Measurements from ENCODE around the gene AMFR.

Gene AMFR

DNA sequence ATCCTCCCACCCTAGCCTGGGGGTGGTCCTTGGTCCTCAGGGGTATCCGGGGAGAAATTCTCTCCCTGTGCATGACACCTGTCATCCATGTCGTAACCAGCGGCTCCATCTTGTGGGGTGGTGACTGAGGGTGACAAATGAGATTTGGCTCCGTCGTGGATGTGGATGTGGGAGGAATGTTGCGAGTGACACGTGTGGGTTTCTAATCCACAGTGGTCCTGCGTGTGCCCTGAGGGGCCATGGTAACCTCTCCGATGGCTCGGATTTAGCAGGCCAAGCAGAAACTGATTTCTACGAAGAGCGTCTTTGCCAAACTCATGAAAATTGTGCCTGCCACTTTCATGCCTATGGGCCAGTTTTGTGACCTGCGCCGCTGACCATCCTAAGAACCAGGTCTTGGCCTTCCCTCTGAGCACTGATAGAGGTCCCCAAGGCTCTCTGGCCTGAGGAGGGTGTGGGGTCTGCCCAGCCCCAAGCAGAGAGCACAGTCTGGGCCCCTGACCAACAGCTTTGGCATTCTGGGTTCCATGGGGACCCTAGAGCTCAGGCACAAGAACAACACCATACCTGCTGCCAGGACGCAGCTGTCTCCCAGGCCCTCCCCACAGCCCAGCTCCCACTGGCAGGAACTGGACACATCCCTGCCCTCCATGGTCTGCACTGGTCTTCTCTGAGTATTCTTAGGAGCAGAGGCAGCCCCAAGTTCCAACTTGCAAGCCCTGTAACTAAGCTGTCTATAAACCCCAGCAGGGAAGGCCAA lies 79.0 kb downstream of the AMFR start:
- Histone ChIP-seq H3K4me3 (ENCODE audit: low read depth, low read length) (no peak overlapping the region), H3K9me3 (ENCODE audit: control insufficient read depth, insufficient read depth, low read length) (no peaks in the 10 kb centered on the region), H3K27ac (ENCODE audit: low read depth, low read length) (no peak overlapping the region), H3K27me3 (ENCODE audit: control insufficient read depth, insufficient read depth, low read length) (no peaks in the 10 kb centered on the region), H3K9ac (ENCODE audit: low read depth, low read length) (no peak overlapping the region), H3K36me3 (ENCODE audit: control insufficient read depth, insufficient read depth, low read length) (no peaks in the 10 kb centered on the region; the same call in 1 of the 2 replicates), H3K4me1 (ENCODE audit: control insufficient read depth, insufficient read depth, low read length) (no peaks in the 10 kb centered on the region)

DNA sequence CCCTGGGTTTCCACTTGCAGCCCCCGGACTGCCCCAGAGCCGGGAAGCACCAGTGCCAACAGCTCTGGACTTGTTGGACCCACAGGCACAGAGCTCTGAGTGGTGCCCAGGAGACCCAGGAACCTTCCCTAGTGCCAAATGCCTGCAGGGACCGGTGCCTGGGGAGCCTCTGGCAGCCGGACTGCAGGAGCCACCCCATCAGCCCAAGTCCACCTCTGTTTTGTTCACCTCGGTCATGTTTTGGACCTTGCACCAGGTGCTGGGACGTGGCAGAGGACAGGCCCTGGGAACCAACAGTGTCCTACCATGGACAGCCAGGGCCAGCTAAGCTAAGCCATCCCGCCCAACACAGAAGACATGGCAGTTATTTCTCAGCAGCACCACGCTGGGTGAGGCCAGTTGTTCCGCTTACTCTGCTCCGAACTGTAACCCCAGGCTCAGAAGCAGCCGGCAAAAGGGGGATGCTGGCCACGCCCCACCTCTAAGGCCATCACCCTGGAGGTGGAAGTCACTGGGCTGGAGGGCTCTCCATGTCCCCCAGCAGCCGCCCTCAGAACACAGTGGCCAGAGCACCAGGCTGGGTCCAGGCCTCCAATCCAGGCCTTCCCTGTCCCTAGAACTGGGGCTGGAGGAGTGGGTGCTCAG lies 79.8 kb downstream of the AMFR start:
- Histone ChIP-seq H3K9me3 (ENCODE audit: control insufficient read depth, insufficient read depth, low read length) (no peaks in the 10 kb centered on the region), H3K9ac (ENCODE audit: low read depth, low read length) (no peak overlapping the region), H3K36me3 (ENCODE audit: control insufficient read depth, insufficient read depth, low read length) (no peaks in the 10 kb centered on the region; the same call in 1 of the 2 replicates), H3K27ac (ENCODE audit: low read depth, low read length) (no peak overlapping the region), H3K4me1 (ENCODE audit: control insufficient read depth, insufficient read depth, low read length) (no peaks in the 10 kb centered on the region), H3K27me3 (ENCODE audit: control insufficient read depth, insufficient read depth, low read length) (no peaks in the 10 kb centered on the region), H3K4me3 (ENCODE audit: low read depth, low read length) (no peak overlapping the region)

DNA sequence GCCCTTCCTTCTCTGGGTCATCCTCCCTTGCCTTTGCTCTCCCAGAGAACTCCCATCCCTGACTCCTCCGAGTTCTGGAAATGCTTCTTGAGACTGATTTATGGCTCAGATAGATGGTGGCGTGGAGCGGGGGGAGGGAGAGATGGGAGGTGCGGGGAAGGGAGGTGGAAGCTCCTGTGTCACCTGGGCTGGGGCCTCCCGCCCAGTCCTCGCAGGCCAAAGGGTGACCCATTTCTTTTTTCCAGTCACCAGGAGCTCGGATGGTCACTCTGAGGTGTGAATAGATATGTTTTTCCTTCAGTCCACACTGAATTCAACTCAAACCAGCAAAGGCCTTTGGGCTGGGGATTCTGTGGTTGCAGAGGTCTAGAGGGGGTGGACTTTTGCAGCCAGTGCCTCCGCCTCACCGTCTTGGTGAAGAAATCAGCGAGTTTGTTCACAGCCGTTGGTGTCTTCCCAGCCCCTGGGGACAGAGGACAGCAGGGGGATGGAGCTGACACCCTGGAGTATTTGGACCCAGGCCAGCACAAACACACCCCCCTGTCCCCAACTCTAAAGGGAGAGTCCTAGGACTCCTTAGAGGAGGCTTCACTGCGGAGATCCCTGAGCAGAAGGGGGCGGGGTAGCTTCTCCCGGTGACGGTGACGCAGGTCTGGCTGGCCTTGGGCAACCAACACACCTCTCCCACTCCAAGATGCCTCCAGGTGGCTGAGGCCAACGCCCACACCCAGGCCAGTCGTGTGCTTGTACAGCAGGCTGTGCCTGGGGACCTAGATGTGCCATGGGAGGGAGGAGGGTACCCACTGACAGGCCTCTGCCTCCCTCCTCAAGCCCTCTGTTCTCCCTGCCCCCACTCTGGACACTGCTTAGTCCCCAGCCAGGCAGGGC lies 80.6 kb downstream of the AMFR start:
- no peaks in the 10 kb centered on the region; the same call in 1 of the 2 replicates for H3K36me3 ChIP-seq (ENCODE audit: control insufficient read depth, insufficient read depth, low read length)
- no peaks in the 10 kb centered on the region for H3K9me3 ChIP-seq (ENCODE audit: control insufficient read depth, insufficient read depth, low read length)
- H3K9ac ChIP-seq (ENCODE audit: low read depth, low read length): no peak overlapping the region
- H3K4me3 ChIP-seq (ENCODE audit: low read depth, low read length): no peak overlapping the region
- no peaks in the 10 kb centered on the region for H3K27me3 ChIP-seq (ENCODE audit: control insufficient read depth, insufficient read depth, low read length)
- no peak overlapping the region for H3K27ac ChIP-seq (ENCODE audit: low read depth, low read length)
- no peaks in the 10 kb centered on the region for H3K4me1 ChIP-seq (ENCODE audit: control insufficient read depth, insufficient read depth, low read length)

DNA sequence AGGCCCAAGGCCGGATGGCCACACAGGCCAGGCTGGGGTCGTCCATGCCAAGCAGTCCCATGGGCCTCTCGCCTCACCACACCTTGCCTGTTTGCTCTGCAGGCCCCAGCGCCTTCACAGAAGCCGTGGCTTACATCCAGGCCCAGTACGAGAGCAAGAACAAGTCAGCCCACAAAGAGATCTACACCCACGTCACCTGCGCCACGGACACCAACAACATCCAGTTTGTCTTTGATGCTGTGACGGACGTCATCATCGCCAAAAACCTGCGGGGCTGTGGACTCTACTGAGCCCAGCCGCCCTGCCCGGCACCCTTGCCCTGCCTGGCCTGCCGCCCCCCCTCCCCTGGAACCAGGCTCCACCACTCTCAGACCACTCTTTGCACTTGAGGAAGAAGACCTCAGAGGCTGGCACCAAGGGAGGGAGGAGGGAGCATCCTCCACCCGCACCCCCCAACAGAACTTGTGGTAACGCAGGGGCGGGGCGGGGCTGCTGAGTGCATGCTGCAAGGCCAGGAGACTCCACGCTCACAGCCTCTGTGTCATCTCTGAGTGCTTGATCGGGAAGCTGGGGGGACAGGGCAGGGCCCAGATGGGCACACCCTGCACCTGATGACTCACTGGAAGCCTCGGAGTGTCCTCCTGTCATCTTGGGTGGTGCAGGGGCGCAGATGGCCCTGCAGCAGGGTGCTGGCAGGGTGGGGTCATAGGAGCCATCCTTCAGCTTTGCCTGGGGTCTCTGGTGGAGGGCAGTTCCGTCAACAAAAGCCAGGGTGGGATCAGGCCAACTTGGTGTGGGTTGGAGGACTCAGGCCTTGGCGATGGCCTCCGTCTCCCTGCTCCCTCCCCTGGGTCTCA lies 81.5 kb downstream of the AMFR start:
- Histone ChIP-seq H3K27ac (ENCODE audit: low read depth, low read length) (no peak overlapping the region), H3K9ac (ENCODE audit: low read depth, low read length) (no peak overlapping the region), H3K4me3 (ENCODE audit: low read depth, low read length) (no peak overlapping the region)

DNA sequence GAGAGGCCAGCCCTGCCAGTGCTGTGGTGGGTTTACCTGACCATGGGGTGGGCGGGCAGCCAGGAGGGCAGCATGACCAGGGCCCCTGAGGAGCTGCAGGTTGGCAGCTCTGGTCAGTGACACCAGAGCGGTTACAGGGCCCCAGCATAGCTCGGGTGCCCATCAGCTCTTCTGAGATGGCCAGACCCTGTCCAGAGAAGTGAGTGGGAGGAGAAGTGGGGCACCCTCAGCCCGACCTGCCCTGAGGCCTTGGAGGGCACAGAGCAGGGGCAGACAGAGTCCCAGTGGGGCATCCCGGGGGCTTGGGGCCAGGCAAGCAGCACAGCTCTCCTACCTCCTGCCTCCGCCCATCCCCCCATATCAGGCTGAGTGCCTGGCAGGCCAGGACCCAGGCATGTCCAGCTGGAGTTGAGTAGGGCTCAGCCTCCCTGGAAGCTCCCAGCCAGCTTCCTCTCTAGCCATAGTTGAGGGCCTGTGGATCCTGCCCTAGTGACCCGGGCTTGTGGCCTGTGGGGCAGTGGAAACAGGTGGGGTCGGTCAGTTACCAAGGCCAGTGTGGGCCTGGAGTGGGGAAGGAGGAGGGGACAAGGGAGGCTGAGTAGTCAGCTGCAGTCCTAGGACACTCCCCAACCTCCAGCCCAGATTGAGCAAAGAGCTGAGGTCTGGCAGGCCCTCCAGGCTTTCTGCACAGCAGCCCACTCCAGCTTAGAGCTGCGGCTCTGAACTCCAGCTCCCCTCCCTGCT lies 83.5 kb downstream of the AMFR start:
- Histone ChIP-seq H3K4me1 (ENCODE audit: control insufficient read depth, insufficient read depth, low read length) (no peaks in the 10 kb centered on the region), H3K27ac (ENCODE audit: low read depth, low read length) (no peak overlapping the region), H3K36me3 (ENCODE audit: control insufficient read depth, insufficient read depth, low read length) (no peaks in the 10 kb centered on the region; the same call in 1 of the 2 replicates)

More for the DNA sequence above, 81.5 kb downstream of the AMFR start:
- H3K9me3 ChIP-seq (ENCODE audit: control insufficient read depth, insufficient read depth, low read length): no peaks in the 10 kb centered on the region
- no peaks in the 10 kb centered on the region; the same call in 1 of the 2 replicates for H3K36me3 ChIP-seq (ENCODE audit: control insufficient read depth, insufficient read depth, low read length)
- H3K4me1 ChIP-seq (ENCODE audit: control insufficient read depth, insufficient read depth, low read length): no peaks in the 10 kb centered on the region
- H3K27me3 ChIP-seq (ENCODE audit: control insufficient read depth, insufficient read depth, low read length): no peaks in the 10 kb centered on the region

DNA sequence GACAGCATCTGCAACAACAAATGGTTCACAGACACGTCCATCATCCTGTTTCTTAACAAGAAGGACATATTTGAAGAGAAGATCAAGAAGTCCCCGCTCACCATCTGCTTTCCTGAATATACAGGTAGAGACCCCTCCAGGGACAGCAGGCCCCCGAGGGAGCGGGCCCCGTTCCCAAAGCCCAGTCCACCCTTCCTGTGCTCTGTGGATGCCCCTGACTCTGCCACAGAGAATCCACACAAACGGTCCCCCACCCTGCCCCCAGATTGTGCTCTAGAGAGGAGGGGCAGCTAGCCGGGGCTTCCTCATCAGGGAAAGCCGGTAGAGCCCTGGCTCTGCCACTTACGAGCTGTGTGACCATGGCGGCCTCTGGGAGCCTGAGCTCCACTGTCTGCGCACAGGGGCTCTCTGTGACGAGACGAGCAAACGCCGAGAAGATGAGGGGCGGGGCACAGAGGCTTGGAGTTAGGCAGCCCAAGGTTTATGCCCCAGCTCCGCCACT lies 84.4 kb downstream of the AMFR start:
- H3K27me3 ChIP-seq (ENCODE audit: control insufficient read depth, insufficient read depth, low read length): no peaks in the 10 kb centered on the region
- no peaks in the 10 kb centered on the region for H3K9me3 ChIP-seq (ENCODE audit: control insufficient read depth, insufficient read depth, low read length)
- no peak overlapping the region for H3K4me3 ChIP-seq (ENCODE audit: low read depth, low read length)
- no peak overlapping the region for H3K9ac ChIP-seq (ENCODE audit: low read depth, low read length)
- H3K27ac ChIP-seq (ENCODE audit: low read depth, low read length): no peak overlapping the region
- no peaks in the 10 kb centered on the region; the same call in 1 of the 2 replicates for H3K36me3 ChIP-seq (ENCODE audit: control insufficient read depth, insufficient read depth, low read length)
- H3K4me1 ChIP-seq (ENCODE audit: control insufficient read depth, insufficient read depth, low read length): no peaks in the 10 kb centered on the region

More for the DNA sequence above, 83.5 kb downstream of the AMFR start:
- H3K9me3 ChIP-seq (ENCODE audit: control insufficient read depth, insufficient read depth, low read length): no peaks in the 10 kb centered on the region
- no peak overlapping the region for H3K9ac ChIP-seq (ENCODE audit: low read depth, low read length)
- no peaks in the 10 kb centered on the region for H3K27me3 ChIP-seq (ENCODE audit: control insufficient read depth, insufficient read depth, low read length)
- no peak overlapping the region for H3K4me3 ChIP-seq (ENCODE audit: low read depth, low read length)

- Histone ChIP-seq H3K4me3 (ENCODE audit: low read depth, low read length) (no peak overlapping the region), H3K27me3 (ENCODE audit: control insufficient read depth, insufficient read depth, low read length) (no peaks in the 10 kb centered on the region), H3K9ac (ENCODE audit: low read depth, low read length) (no peak overlapping the region), H3K27ac (ENCODE audit: low read depth, low read length) (no peak overlapping the region), H3K36me3 (ENCODE audit: control insufficient read depth, insufficient read depth, low read length) (no peaks in the 10 kb centered on the region; the same call in 1 of the 2 replicates), H3K9me3 (ENCODE audit: control insufficient read depth, insufficient read depth, low read length) (no peaks in the 10 kb centered on the region), H3K4me1 (ENCODE audit: control insufficient read depth, insufficient read depth, low read length) (no peaks in the 10 kb centered on the region)
These were observed 84.9 kb downstream of the AMFR start for GRCh38 chr16:56340416-56340815.

GRCh38 chr16:56339431-56340195 lies 85.7 kb downstream of the AMFR start:
- Histone ChIP-seq H3K4me1 (ENCODE audit: control insufficient read depth, insufficient read depth, low read length) (no peaks in the 10 kb centered on the region), H3K9ac (ENCODE audit: low read depth, low read length) (no peak overlapping the region), H3K27ac (ENCODE audit: low read depth, low read length) (no peak overlapping the region), H3K27me3 (ENCODE audit: control insufficient read depth, insufficient read depth, low read length) (no peaks in the 10 kb centered on the region), H3K9me3 (ENCODE audit: control insufficient read depth, insufficient read depth, low read length) (no peaks in the 10 kb centered on the region), H3K36me3 (ENCODE audit: control insufficient read depth, insufficient read depth, low read length) (no peaks in the 10 kb centered on the region; the same call in 1 of the 2 replicates), H3K4me3 (ENCODE audit: low read depth, low read length) (no peak overlapping the region)

- H3K4me1 ChIP-seq (ENCODE audit: control insufficient read depth, insufficient read depth, low read length): no peaks in the 10 kb centered on the region
- no peaks in the 10 kb centered on the region; the same call in 1 of the 2 replicates for H3K36me3 ChIP-seq (ENCODE audit: control insufficient read depth, insufficient read depth, low read length)
- H3K27ac ChIP-seq (ENCODE audit: low read depth, low read length): no peak overlapping the region
- H3K9ac ChIP-seq (ENCODE audit: low read depth, low read length): no peak overlapping the region
- H3K27me3 ChIP-seq (ENCODE audit: control insufficient read depth, insufficient read depth, low read length): no peaks in the 10 kb centered on the region
- H3K9me3 ChIP-seq (ENCODE audit: control insufficient read depth, insufficient read depth, low read length): no peaks in the 10 kb centered on the region
- H3K4me3 ChIP-seq (ENCODE audit: low read depth, low read length): no peak overlapping the region
These were observed 86.6 kb downstream of the AMFR start for GRCh38 chr16:56338566-56339318.
